Stimulated activated CD4-positive, alpha-beta T cell treated with anti-CD3 and anti-CD28 coated beads, Interleukin-12 subunit alpha, Interleukin-12 subunit beta, amount 100 ng/mL, for 24 hours (primary cell): ENCODE measurements around the gene RPL28.

ENCODE experiments used
- DNase-seq, 2 experiments: peaks; one replicate each; pipeline ENCODE4 v3.0.0-alpha.2; 2020; ENCODE audit warnings: low read depth in 2 of 2

The RPL28 gene

GRCh38 chr19:55373306-55373992 is 12.3 kb upstream of the RPL28 start:
- DNase-seq: no peak

GRCh38 chr19:55373993-55374757 is 11.6 kb upstream of the RPL28 start:
- DNase-seq: no peak

GRCh38 chr19:55376241-55376933 is 9.3 kb upstream of the RPL28 start, which contains the start of gene TMEM190:
TMEM190 (plus strand) TSS chr19:55376826; CDS start chr19:55376854, 28 bp downstream.
- no peak for DNase-seq

- DNase-seq: no peak
Observed at GRCh38 chr19:55377356-55378131, 8.2 kb upstream of the RPL28 start.

GRCh38 chr19:55379174-55379573 is 6.6 kb upstream of the RPL28 start:
- DNase-seq: no peak

GRCh38 chr19:55382013-55382412 is 3.7 kb upstream of the RPL28 start:
- DNase-seq: no peak

- DNase-seq: no peak
Observed at GRCh38 chr19:55382522-55383054, 3.1 kb upstream of the RPL28 start.

GRCh38 chr19:55383279-55384130 is 2.2 kb upstream of the RPL28 start:
- peak in 1 of 2 experiments; percentile 46 for DNase-seq

- DNase-seq: peak in 1 of 2 experiments; percentile 43
Observed at GRCh38 chr19:55384131-55384919, 1.4 kb upstream of the RPL28 start, which contains the start of gene TMEM238. TMEM238 (minus strand) TSS chr19:55384292; CDS start chr19:55384259, 33 bp downstream.

- peak; percentile 87 to 96 for DNase-seq
Observed at GRCh38 chr19:55384920-55385723, 610 bp upstream of the RPL28 start.

- no peak for DNase-seq
Observed at GRCh38 chr19:55386493-55386971, 800 bp downstream of the RPL28 start.

- DNase-seq: no peak
Observed at GRCh38 chr19:55387736-55388497, 2.2 kb downstream of the RPL28 start.

- DNase-seq: no peak
Observed at GRCh38 chr19:55389386-55390317, 3.9 kb downstream of the RPL28 start.

GRCh38 chr19:55390461-55390880 is 4.7 kb downstream of the RPL28 start:
- DNase-seq: no peak

GRCh38 chr19:55391191-55391670 is 5.5 kb downstream of the RPL28 start:
- no peak for DNase-seq
